Activated CD8-positive, alpha-beta memory T cell treated with anti-CD3 and anti-CD28 coated beads, Interleukin-2, amount 50 U/mL, for 1 hour (primary cell): ENCODE data around the gene MAOB.
"Not testable (repeated sequence)": the region's sequence is repeated elsewhere in the genome, so short reads cannot be mapped to it uniquely, and the experiment has no call there.

ENCODE experiments used
- DNase-seq: peaks from one replicate; pipeline ENCODE4 v3.0.0-alpha.2; 2020; ENCODE audit errors: extremely low read depth

MAOB gene

DNA sequence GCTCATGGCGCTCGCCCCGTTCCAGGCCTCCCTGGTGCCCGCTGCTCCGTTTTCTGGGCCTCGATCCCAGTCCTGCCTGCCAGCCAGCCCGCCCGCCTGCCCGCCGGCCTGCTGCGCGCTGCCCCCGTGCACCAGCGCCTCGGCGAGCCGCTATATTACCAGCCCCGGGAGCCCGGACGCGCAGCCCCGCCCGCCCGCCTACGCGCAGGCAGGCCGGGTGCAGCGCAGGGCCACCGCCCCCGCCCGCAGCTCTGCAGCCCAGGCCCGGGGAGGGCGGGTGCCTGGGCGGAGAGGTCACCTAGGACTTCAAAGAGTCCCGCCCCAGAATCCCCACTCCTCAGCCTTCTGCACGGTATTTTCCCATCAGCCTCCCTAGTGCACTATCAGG is at the start of gene MAOB:
MAOB (minus strand) TSS at position 157 of the 388 bp plus-strand sequence; CDS start at position 6, 151 bp downstream.
- DNase-seq, result no peak

DNA sequence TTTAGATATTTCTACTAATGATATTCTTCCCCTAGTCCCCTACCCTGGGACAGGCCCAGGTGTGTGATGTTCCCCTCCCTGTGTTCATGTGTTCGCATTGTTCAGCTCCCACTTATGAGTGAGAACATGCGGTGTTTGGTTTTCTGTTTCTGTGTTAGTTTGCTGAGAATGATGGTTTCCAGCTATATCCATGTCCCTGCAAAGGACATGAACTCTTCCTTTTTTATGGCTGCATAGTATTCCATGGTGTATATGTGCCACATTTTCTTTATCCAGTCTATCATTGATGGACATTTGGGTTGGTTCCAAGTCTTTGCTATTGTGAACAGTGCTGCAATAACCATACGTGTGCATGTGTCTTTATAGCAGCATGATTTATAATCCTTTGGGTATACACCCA is 39.8 kb upstream of the MAOB start:
- not testable (repeated sequence) for DNase-seq

DNA sequence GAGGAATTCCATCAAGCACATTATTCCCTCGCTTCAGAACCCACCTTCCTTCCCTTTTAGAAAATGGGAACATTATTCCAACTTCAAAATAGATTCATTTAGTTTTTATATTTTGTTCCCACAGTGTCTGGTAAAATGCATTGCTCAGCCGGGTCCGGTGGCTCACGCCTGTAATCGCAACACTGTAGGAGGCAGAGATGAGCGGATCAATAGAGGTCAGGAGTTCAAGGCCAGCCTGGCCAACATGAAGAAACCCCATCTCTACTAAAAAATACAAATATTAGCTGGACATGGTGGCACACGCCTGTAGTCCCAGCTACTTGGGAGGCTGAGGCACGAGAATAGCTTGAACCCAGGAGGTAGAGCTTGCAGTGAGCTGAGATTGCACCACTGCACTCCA is 28.5 kb upstream of the MAOB start:
- DNase-seq, result not testable (repeated sequence)

DNA sequence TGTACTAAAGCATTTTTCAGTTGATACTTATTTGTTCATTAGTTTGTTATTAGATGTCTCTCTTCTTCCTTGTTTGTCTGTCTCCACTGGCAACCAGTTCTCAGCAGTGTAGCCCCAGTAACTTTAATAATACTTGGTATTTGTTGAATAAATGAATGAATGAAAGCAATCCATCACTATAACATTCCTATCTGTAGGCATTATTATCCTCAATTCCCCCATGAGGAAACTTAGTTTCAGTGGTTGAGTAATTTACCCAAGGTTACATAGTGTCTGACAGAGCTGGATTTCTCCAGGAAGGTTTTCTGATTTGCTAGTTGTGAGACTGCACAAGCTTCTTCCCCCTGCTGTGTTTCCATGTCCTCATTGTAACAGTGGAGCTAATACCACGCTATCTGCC is 27.8 kb upstream of the MAOB start:
- DNase-seq, result no peak

DNA sequence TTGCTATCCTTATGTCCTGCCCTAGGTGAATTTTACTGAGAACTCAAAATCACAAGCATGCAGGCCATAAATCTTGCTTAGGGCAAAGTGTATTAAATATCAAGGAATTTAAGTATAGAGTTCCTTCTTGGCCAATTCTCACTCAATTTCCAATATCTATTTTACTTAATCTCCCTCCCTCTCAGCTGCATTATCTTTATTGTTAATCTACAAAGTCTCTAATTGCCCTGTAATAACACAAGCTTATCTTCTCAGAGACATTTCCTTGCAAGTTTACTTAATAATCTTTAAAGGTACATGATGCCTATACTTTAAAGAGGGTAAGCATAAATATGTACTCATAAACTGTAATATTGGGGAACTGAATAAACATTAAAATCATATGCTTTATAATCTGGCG is 26.9 kb upstream of the MAOB start:
- no peak for DNase-seq

DNA sequence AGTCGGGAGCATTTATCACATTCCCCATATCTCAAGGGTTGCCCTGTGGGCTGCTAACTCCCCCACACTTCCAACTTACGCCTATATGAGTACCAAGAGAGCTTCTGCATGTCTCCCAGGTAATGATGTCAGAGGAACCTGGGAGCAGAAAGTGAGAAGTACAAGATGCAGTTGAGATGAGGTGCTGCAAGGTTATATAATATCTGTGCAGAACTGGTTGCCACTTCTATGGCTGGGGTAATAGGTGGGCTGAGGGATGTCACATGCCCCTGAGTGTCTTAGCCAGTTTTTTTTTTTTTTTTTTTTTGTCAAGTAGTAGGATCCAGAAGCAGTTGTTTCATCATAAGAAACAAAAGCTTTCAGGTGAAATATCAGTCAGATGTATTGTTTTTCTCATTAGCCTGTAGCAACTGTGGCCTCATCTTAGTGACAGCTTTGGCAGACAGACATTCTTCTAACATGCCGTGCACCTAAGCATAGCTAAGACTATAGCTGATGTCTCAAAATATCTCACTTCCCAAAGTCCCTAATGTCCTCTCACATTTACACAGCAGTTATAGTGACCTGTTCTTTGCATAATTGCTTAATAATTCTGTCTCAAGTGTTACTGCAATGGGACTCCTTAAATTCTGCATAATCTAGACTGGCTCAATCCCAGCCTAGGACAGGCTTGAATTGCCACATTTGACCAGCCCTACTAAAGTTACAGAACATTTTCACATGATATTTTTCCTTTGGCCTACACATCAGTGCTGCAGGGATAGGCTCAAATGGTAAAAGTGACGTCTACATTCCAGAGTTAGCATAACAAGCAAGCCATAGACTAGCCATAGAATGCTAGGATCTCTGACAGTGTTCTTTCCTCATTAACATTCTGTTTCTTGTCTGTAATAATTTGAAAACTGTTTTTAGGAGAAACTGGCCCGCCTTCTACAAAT is 17.9 kb upstream of the MAOB start:
- DNase-seq, result no peak

DNA sequence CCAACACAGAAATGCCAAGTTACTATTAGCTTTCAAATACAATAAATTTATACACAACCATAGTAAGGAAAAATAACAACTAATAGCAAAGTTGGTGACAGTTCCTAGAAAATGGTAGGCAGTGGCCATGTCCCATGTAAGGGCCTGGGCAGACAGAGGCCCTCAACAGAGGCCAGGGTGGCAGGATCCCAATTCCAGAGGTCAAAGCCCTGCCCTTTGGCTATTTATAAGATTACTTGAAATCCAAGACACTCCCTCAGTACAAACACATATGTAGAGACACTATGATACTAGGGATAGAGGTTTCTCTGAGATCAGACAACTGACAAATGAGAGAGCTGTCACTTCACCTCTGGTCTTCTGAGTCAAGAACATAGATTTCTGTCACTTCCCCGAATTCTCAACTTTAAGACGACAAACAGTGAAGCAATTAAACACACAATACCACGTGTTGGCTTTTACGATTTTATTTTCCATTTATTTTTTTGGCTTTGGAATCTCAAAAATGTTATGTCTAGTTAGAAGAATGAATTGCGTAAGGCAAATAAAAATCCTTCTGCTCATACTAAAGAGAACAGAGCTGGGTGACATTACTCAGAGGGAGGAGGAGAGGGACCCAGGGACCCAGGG is 16.3 kb upstream of the MAOB start:
- no peak for DNase-seq

DNA sequence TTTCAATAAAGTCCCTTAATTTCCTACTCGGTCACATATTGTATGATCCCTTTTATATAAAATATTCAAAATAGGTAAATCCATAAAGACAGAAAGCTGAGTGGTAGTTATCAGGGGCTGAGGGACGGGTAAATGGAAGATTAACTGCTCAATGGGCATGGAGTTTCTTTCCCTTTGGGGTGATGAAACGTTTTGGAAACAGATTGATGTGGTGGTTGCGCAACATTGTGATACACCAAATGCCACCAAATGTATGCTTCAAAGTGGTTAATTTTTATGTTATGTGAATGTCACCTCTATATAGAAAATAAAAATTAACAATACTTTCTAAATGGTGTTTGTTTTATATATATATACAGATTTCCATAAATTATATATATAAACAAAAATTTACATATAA is 15.0 kb upstream of the MAOB start:
- no peak for DNase-seq

DNA sequence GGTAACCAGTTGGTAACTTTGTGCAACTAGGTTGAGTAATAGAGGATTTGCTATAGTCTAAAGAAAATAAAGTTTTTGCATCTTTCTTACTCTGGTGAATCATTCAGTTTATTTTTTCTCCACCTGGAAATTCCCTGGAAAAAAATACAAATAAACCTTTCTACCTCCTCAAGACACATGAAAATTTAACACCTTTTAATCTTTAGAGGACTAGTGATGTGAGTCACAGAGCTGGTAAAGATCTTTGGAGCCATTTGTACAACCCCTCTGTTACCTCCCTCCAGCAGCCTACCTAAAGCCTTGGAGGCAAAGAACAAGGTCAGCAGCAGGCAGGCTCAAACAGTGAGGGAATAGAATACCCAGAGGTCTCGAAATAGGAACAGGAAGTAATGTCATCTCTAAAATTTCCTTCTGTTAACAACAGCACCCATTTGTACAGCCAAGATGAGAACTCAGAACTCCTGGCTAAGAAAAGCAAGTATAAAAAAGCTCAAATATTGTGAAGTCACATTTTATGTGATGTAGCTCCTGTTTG is 10.2 kb upstream of the MAOB start:
- no peak for DNase-seq

DNA sequence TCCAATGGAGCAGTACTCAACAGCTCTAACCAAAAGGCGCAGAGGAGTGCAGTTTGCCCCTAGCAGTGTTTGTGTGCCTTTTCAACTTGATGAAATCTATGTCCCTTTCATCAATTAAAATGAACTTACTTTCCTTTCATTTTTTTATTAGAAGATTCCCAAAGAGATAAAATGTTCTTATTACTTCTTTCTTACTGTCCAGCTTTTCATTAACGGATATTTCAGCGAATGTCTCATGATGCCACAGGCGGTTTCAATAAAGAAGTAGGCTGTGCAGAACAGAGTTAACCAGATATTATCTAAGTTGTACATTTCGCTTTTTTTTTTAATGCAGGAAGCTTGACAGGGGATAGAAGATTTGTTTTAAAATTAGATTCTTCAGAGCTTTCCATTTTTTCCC is 3.4 kb upstream of the MAOB start:
- DNase-seq, result no peak

DNA sequence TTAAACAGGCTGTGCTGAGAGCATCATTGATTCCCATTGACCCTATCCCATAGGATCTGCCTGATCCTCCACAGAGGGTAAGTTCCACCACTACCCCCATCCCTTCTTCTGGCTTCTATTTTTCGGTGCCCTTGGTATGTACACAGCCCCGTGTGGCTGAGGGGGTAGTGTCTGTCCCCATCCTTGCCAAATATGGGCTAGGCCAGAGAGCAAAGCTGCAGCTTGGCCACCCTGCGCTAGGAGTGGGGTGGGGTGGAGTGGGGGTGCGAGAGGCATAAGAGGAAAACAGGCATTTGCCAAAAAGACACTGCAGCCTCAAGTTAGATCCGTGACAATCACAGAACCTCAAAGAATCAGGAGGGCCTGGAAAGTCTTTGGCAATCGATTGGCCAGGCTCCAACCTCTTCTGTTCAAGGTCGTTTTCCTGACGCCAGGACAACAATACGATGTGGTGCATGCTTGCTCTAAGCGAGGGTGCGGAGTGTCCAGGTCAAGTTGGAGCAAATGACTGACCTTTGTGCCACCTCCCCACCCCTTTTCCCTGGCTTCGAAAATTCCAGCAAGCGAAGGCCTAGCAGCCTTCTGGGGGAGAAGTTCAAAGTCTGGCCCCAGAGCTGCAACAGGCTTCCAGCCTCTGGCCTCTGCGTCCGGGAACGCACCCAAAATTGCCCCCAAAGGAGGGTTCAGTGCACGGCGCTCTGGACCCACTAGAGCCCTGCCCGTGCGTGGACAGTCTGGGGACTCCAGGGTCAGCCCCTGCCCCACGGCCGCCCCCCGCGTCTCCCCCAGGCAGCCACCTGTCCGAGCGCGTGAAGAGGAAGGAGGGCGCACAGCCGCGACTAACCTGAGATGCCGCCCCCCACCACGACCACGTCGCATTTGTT is 598 bp downstream of the MAOB start:
- DNase-seq, result no peak

DNA sequence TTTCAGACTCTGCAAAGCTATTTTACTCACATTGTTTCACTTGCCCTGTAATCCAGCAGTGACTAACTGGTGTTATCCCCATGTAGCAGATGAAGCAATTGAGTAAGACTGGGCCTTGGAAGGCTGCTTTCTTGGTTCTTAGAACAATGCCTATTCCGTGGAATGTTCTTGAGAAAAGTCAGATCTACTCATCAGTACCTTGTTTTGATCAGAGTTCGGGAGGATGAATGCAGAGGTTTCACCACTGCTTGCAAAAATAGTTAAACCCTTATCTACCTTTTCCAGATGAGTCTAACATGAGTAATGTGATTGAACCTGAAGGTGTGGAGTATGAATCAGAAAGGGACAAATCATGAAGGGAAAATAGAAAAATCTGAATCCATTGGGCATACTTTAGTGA is 1.8 kb downstream of the MAOB start:
- no peak for DNase-seq

DNA sequence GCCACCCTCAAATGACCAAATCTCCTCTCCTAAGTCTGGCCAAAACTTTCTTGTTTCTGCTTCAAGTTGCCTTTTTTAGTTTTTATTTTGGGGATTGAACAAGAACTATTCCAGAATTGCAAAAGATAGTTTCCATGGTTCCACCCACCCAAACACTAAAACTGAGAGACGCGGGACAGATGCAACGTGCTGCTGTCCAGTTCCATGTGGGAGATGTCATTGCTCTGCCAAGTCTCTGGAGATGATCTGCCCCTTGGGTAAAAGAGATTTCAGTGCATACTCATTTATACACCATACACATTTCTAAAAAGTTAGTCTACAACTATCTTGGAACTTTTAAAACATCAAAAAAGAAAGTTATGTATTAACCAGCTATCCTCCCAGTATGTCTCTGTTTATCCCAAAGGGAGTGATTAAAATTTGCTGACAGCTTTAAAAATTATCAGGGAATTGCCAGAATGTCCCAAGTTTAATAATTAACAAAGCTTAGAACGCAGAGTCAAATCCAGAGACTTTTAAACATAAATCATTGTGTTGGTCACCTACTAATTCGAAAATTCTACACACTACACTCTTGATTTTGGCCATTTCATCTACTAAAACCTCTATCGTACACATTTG is 3.2 kb downstream of the MAOB start:
- DNase-seq, result no peak

DNA sequence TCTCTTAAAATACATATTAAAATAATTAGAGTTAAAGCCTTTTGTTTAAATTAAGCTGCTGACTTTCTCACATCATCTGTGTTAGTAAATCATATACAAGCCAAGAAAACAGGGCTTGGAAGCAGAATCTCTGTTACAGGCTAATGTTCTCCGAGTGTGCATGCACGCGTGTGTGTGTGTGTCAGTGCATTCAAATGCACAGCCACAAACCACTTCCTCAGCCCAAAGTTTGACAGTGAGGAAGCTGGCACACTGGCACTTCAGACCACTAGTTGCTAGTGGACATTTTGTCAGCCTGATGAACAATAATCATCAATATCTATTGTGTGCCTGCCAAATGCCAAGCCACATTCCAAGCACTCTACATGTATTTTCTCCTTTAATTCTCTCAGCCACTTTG is 5.6 kb downstream of the MAOB start:
- no peak for DNase-seq

DNA sequence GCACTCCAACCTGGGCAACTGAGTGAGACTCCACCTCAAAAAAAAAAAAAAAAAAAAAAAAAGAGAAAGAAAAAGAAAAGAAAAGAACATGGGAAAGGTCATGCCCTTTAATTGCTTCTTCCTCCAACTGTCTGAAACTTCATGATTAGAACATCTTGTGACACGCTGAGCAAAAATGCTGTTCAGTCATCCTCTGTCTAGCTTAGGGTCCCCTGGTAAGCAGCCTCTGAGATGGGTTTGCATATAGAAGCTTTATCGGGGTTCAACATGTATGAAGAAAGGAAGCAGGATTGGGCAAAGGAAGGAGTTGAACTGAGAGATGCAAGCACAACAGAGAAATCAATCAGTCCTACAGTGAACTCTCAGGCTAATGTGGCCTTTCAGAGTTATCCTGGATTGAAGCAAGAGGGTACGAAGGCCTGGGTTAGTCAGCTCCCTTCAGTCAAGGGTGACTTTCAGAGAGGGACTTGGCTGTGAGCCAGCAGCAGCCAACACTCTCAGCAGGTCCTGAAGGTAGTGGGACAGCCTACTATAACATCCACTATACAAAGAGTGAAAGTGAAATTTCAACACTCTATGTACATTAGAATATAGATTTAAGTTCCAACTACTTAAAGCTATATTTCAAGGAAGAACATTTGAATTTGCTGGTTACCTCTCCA is 11.4 kb downstream of the MAOB start:
- DNase-seq, result no peak

DNA sequence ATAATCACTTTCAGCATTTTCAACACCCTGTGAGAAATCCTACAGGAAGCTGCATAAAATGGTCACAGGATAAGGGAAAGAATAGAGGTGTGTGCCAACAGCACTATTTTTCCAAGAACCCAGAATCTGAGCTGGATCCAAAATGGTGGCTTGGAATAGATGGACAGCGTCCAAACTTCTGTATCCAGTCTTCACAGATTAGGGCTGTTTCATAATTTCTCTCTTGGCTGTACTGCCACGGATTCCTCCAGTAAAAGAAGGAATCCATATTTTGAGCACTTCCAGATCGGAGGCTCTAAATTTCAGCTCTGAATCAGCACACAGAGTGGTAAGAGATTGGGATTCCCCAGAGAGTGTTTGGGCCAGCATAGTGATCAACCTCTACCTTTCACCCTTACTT is 12.2 kb downstream of the MAOB start:
- no peak for DNase-seq

DNA sequence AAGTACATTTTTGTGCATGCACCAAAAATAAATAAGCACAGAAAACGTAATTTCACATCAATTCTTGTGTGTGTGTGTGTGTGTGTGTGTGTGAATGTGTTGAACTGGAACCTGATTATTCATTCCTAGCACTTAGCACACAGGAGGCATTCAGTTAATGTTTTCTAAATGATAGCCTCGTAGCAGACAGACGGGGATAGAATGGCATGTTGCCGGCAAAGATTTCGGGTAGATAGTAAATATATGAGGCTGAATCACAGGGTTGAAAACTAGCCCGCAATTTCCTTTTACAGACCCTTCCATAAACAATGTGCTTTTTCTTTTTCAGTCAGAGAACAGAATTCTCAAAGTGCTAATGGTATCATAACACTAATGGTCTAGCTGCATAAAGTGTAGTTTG is 13.5 kb downstream of the MAOB start:
- no peak for DNase-seq

DNA sequence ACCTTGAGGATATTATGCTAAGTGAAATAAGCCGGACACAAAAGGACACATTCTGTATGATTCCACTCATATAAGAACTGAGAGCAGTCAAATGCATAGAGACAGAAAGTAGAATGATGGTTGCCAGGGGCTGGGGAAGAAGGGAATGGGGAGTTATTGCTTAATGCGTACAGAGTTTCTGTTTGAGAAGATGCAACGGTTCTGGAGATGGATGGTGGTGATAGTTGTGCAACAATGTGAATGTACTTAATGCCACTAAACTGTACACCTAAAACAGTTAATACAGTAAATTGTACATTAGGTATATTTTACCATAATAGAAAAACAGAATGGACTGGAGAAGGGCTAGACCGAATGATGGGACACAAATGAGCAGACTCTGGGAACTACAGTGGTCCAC is 15.8 kb downstream of the MAOB start:
- no peak for DNase-seq

DNA sequence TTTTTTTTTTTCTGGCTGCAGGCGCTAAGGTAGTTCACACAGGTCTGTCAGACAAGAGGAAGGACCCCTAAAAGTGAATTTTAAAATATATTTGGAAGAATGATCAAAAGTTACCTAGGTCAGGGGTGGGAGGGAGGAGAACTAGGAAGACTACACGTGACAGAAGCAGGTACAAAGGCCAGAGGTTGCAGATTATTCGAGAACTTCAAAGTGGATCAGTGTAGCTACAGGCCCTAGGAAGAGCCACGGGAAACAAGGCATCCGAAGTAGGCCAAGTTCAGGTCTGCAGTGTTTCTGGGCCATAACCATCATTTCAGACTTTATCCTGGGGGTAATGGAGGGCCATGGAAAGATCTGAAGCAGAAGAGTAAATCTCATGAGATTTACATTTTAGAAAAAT is 16.5 kb downstream of the MAOB start:
- no peak for DNase-seq

DNA sequence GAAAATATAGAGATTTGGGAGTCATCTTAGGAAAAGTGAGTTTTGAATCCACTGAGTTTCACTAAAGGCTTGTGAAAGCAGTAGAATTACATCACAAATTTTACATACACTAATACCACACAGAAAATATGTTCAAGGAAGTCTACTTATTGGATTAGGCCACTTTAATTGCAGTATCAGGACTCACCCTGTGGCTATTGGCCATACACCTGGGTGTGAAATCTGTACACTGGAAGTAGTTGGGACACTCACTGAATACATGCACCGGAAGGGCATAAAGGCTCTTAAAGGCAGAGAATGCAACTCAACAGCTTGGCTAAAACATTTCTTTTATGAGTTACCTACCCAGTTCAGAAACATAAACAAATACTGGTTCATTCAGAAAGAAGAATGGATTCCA is 19.8 kb downstream of the MAOB start:
- DNase-seq, result no peak

DNA sequence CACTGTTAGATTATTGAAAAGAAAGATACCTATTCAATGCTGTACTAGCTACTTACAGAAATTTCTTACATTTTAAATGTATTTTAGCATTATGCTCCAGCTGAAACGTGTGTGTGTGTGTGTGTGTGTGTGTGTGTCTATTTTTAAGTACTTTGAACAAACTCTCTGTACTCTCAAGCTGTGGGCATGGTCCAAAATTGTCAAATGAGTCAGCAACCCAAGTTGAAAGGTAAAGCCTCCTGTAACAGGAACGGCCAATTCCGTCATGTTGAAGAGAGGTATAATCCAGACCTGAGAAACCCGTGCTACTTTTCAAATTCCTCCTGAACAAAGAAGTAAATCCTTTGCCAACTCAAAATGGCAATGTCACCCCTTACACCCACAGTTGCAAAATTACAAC is 20.5 kb downstream of the MAOB start:
- DNase-seq, result no peak
